Right cardiac atrium (tissue), 5 donors: ENCODE data around the gene SSRP1. TPM values are rescaled to one million over a fixed set of nuclear protein-coding genes. Genes with fewer than 3 reads are reported as not detected.
"Not testable (repeated sequence)": the region's sequence is repeated elsewhere in the genome, so short reads cannot be mapped to it uniquely, and the experiment has no call there.

ENCODE experiments used
- ATAC-seq, 2 donors: fragments of 200-7000 bp; cut with Tn5 transposase; one replicate each; pipeline versions ENCODE4 v1.8.0 to v1.9.1; 2020; ENCODE audit warnings: moderate library complexity in 2 of 2, mild to moderate bottlenecking in 1 of 2
- DNase-seq, 3 donors: peaks; one replicate each; pipeline ENCODE4 v3.0.0-alpha.2; 2020
- H3K27ac ChIP-seq: one replicate; pipeline ENCODE4 v1.5.1; 2013; ENCODE audit warnings: mild to moderate bottlenecking, low read length, control low read depth, moderate library complexity
- H3K27me3 ChIP-seq: one replicate; pipeline ENCODE4 v1.6.1; 2013; ENCODE audit not compliant: control insufficient read depth, insufficient read depth
- H3K4me1 ChIP-seq: one replicate; pipeline ENCODE4 v1.6.1; 2013; ENCODE audit warnings: low read length; ENCODE audit not compliant: control insufficient read depth, insufficient read depth
- H3K4me3 ChIP-seq: one replicate; pipeline ENCODE4 v1.5.1; 2013; ENCODE audit warnings: low read length, control low read depth
- H3K9me3 ChIP-seq: one replicate; pipeline ENCODE4 v1.6.1; 2013; ENCODE audit warnings: low read length; ENCODE audit not compliant: control insufficient read depth
- WGBS: extraction: QIAGEN DNeasy Blood & Tissue Kit; methylation state at CpG from one replicate; pipeline ENCODE4 v1.1.7; 2013; 5-methylcytosine and 5-hydroxymethylcytosine counted together
- intact Hi-C, 4 donors: fragments of 100-400 bp; cut with DNase I; formaldehyde crosslinking; loops; one replicate each; pipeline versions ENCODE4 v1.11.0 to v1.14.0; 2022 to 2023
- polyA plus RNA-seq: library from polyadenylated mRNA; stranded (reverse); fragments of 200-250 nt; gene quantifications from one replicate; pipeline ENCODE4 v1.2.3, GENCODE V29; 2013
- total RNA-seq, 4 donors: library from RNA; stranded (reverse); fragmentation: NEBNext Ultra II Directional; extraction: Animal tissue kit (Norgen Biotek cat#: 25700); gene quantifications; one replicate each; pipeline ENCODE4 v1.2.1, GENCODE V29; 2021
- donor health status: healthy with polysubstance abuse.
- donor health status: DM: no; HTN: yes; CAD: no.
- donor health status: DM: no; HTN: no; CAD: no.
- donor health status: DM: no; HTN: yes; CAD: no; lungs with severe emphysema.
- donor health status: DM: yes; HTN: yes; CAD: no.

The SSRP1 gene
- total and polyA plus RNA-seq, 5 donors, result 35.0 to 46.6 (median 43.3) TPM

GRCh38 chr11:57297221-57297620 is 38.5 kb downstream of the SSRP1 start:
- ATAC-seq, result no peak
- Histone ChIP-seq H3K27ac (no peak overlapping the region), H3K9me3 (peaks cover 5% of the 10 kb centered on the region), H3K4me3 (no peak overlapping the region), H3K27me3 (no peaks in the 10 kb centered on the region), H3K4me1 (peaks cover 3% of the 10 kb centered on the region)
- peak in 1 of 3 donors; percentile 9 for DNase-seq
- WGBS, result 88% methylated on average over 2 of the region's 2 CpGs
- intact Hi-C loops, result no loop called here

- intact Hi-C loops, H3K27me3 ChIP-seq, ATAC-seq, H3K4me1 ChIP-seq, H3K4me3 ChIP-seq, H3K9me3 ChIP-seq, H3K27ac ChIP-seq, DNase-seq: not testable (repeated sequence)
- 91% methylated on average over 3 of the region's 3 CpGs for WGBS
Measured at GRCh38 chr11:57296205-57296604, 39.5 kb downstream of the SSRP1 start.

GRCh38 chr11:57294225-57295131 is 41.2 kb downstream of the SSRP1 start:
- 79% methylated on average over 2 of the region's 2 CpGs for WGBS
- peak; percentile 66 to 71 for ATAC-seq
- Histone ChIP-seq H3K27ac (no peak overlapping the region), H3K4me1 (peaks cover 3% of the 10 kb centered on the region), H3K4me3 (no peak overlapping the region), H3K9me3 (peaks cover 3% of the 10 kb centered on the region), H3K27me3 (no peaks in the 10 kb centered on the region)
- DNase-seq, result peak in 1 of 3 donors; percentile 43
- intact Hi-C loops, result no loop called here

DNA sequence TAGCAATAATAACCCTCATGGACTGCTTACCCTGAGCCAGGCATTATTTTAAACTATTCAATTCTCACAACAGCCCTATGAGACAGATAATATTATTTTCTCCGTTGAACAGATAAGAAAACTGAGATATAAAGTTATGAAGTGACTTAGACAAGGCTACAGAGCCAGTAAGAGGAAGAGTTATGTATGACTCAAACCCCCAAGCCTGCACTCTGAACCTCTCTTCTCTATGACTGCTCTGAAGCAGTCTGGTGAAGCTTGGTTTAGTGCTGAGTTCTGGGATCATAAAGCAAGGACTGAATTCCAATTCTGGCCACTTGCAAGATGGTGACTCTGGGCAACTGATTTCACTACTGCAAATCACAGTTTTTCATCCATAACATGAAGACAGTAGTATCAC is 45.4 kb downstream of the SSRP1 start:
- intact Hi-C loops, result no loop called here
- no peak for ATAC-seq
- WGBS, result 33% methylated on average over 1 of the region's 1 CpG
- Histone ChIP-seq H3K9me3 (no peaks in the 10 kb centered on the region), H3K4me3 (no peak overlapping the region), H3K27ac (no peak overlapping the region), H3K27me3 (no peaks in the 10 kb centered on the region), H3K4me1 (peaks cover 3% of the 10 kb centered on the region)
- DNase-seq, result no peak

DNA sequence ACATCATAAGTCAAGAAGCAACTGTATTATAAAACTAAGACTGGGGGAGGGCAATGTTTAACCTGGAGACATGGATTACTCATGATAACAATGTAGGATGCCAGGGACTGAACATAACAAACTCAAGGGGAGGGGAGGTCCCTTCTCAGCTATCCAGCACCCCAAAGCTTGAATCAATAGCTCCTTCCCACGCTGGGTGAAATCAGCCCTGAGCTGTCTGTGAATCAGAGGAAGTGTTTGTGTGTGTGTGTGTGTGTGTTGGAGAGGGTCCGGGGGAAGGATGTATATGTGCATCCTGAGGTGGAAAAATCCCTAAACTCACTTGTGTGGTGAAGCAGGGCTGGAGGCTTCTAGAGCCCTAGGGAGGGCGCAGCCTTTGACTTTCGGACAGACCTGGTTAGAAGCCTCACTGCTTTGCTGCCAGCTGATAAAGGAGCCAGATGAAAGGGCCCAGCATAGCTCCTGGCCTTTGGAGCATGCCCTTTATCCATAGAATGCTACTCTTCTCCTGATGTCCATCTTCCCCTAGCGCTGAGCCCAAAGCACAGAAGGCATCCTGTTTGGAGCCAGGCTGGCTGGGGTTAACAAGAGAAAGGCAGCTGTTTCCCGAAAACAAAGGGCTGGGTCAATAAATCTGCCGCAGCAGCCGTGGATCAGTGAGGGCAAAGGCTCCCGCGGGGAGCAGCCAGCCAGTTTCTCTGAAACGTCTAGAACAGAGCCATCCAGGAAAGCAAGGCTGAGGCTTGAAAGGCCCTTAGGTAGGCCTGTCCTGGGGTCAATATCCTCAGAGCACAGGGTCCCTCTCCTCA is 46.7 kb downstream of the SSRP1 start:
- no peak overlapping the region for H3K27ac ChIP-seq
- WGBS, result 24% methylated on average over 11 of the region's 11 CpGs
- DNase-seq (peak in 1 of 3 donors; percentile 59), ATAC-seq (peak in 1 of 2 donors; percentile 46)
- H3K27me3 ChIP-seq, result no peaks in the 10 kb centered on the region
- no peaks in the 10 kb centered on the region for H3K9me3 ChIP-seq
- intact Hi-C loops, result no loop called here
- no peak overlapping the region for H3K4me3 ChIP-seq
- H3K4me1 ChIP-seq, result no peaks in the 10 kb centered on the region

DNA sequence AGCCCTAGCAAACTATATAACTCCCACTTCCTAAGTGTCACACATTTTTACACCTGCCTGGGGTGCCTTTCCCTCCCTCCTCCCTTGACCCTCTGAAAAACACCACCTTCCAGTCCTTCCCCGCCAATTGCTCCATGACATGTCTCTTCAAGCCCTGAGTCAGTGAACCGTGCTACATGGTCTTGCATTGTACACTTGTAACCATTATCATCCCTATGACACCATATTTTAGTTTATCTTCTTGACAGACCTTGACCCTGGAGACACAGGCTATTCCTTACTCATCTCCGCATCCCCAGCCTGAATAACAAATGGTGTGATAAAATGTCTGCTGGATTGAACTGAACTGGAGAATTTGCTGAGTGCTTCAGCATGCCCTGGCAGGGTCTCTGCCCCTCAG is 47.8 kb downstream of the SSRP1 start:
- intact Hi-C loops, result no loop called here
- WGBS, result 94% methylated on average over 3 of the region's 3 CpGs

GRCh38 chr11:57283231-57283990 is 52.3 kb downstream of the SSRP1 start:
- Histone ChIP-seq H3K27me3 (no peaks in the 10 kb centered on the region), H3K27ac (no peak overlapping the region), H3K9me3 (no peaks in the 10 kb centered on the region), H3K4me1 (no peaks in the 10 kb centered on the region), H3K4me3 (no peak overlapping the region)
- intact Hi-C loops, result no loop called here
- DNase-seq (no peak), ATAC-seq (no peak)
- WGBS, result 93% methylated on average over 2 of the region's 2 CpGs

More for the DNA sequence above, 47.8 kb downstream of the SSRP1 start:
- no peak overlapping the region for H3K27ac ChIP-seq
- DNase-seq, result no peak
- H3K4me3 ChIP-seq, result no peak overlapping the region
- no peaks in the 10 kb centered on the region for H3K27me3 ChIP-seq
- H3K4me1 ChIP-seq, result no peaks in the 10 kb centered on the region
- no peak for ATAC-seq
- no peaks in the 10 kb centered on the region for H3K9me3 ChIP-seq

GRCh38 chr11:57281546-57281945 is 54.1 kb downstream of the SSRP1 start:
- ATAC-seq, H3K4me1 ChIP-seq, H3K9me3 ChIP-seq, H3K4me3 ChIP-seq, DNase-seq, H3K27ac ChIP-seq, H3K27me3 ChIP-seq, intact Hi-C loops: not testable (repeated sequence)
- 85% methylated on average over 6 of the region's 6 CpGs for WGBS

DNA sequence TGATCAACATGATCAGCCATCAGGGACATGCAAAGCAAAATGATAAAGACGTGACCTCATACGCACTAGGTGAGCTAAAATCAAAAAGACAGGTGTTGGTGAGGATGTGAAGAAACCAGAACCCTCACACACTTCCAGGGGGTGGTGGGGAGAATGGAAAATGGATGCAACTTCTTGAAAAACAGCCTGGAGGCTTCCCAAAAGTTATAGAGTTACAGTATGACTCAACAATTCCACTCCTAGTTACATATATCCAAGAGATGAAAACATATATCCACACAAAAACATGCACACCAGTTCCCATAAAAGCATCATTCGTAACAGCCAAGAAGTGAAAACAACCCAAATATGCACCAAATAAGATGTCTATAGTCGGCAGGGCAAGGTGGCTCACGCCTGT is 56.6 kb downstream of the SSRP1 start:
- no peak for ATAC-seq
- intact Hi-C loops, result no loop called here
- H3K9me3 ChIP-seq, result no peaks in the 10 kb centered on the region
- H3K27ac ChIP-seq, result no peak overlapping the region
- H3K4me1 ChIP-seq, result peaks cover 13% of the 10 kb centered on the region
- 87% methylated on average over 5 of the region's 5 CpGs for WGBS
- DNase-seq, result no peak
- no peaks in the 10 kb centered on the region for H3K27me3 ChIP-seq
- H3K4me3 ChIP-seq, result no peak overlapping the region

- DNase-seq, result no peak
- Histone ChIP-seq H3K27me3 (no peaks in the 10 kb centered on the region), H3K9me3 (no peaks in the 10 kb centered on the region), H3K4me1 (peaks cover 13% of the 10 kb centered on the region), H3K27ac (peak overlapping the region; percentile 41), H3K4me3 (no peak overlapping the region)
- 77% methylated on average over 7 of the region's 7 CpGs for WGBS
- ATAC-seq, result no peak
- intact Hi-C loops, result no loop called here
Measured at GRCh38 chr11:57278721-57279095, 57.0 kb downstream of the SSRP1 start.
